Stimulated activated CD4-positive, alpha-beta T cell treated with anti-CD3 and anti-CD28 coated beads, Interleukin-1b, Interleukin-23, amount 100 ng/mL, for 24 hours (primary cell): ENCODE results near the gene DIDO1.
A peak's percentile ranks its signal among the peaks of the same experiment; 100 is the strongest.

Experiments
- DNase-seq, 4 experiments: peaks; one replicate each; pipeline ENCODE4 v3.0.0-alpha.2; 2020; ENCODE audit warnings: low read depth in 4 of 4, low spot score in 1 of 4

DIDO1 gene

GRCh38 chr20:62951896-62952372 is 25.6 kb upstream of the DIDO1 start:
- no peak for DNase-seq

GRCh38 chr20:62951143-62951895 is 25.0 kb upstream of the DIDO1 start:
- no peak for DNase-seq

GRCh38 chr20:62950741-62951140 is 24.4 kb upstream of the DIDO1 start:
- DNase-seq = no peak

- no peak for DNase-seq
Observed at GRCh38 chr20:62949962-62950361, 23.7 kb upstream of the DIDO1 start.

GRCh38 chr20:62949153-62949821 is 23.0 kb upstream of the DIDO1 start:
- DNase-seq = no peak

GRCh38 chr20:62947532-62948300 is 21.4 kb upstream of the DIDO1 start:
- DNase-seq = no peak

- DNase-seq = no peak
Observed at GRCh38 chr20:62946918-62947317, 20.6 kb upstream of the DIDO1 start.

GRCh38 chr20:62945771-62946339 is 19.6 kb upstream of the DIDO1 start:
- no peak for DNase-seq

GRCh38 chr20:62944746-62945145 is 18.4 kb upstream of the DIDO1 start:
- DNase-seq = no peak

GRCh38 chr20:62944184-62944583 is 17.9 kb upstream of the DIDO1 start:
- DNase-seq = no peak

- no peak for DNase-seq
Observed at GRCh38 chr20:62943396-62943795, 17.1 kb upstream of the DIDO1 start.

- DNase-seq = no peak
Observed at GRCh38 chr20:62942456-62942855, 16.2 kb upstream of the DIDO1 start.

GRCh38 chr20:62941792-62942191 is 15.5 kb upstream of the DIDO1 start:
- no peak for DNase-seq

- DNase-seq = no peak
Observed at GRCh38 chr20:62940875-62941274, 14.6 kb upstream of the DIDO1 start.

GRCh38 chr20:62938105-62938888 is 12.0 kb upstream of the DIDO1 start, which contains the start of gene GID8:
GID8 (plus strand) TSS chr20:62938147; CDS start chr20:62941503, 3,356 bp downstream.
- DNase-seq = no peak

- peak; percentile 92 to 95 (median 94) for DNase-seq
Observed at GRCh38 chr20:62937268-62938104, 11.2 kb upstream of the DIDO1 start.

- no peak for DNase-seq
Observed at GRCh38 chr20:62935968-62936585, 9.8 kb upstream of the DIDO1 start.

- DNase-seq = no peak
Observed at GRCh38 chr20:62935204-62935967, 9.1 kb upstream of the DIDO1 start.
